ENCODE results near the gene GPR108. TPM values are rescaled to one million over a fixed set of nuclear protein-coding genes. Genes with fewer than 3 reads are reported as not detected.

Gene GPR108
- total and polyA plus RNA-seq, 2 of the 13 experiments (the other 11 are each of a cell fraction or from before 2014, with no cell fraction given), result 36.4 to 63.0 TPM

GRCh38 chr19:6752256-6753177 lies 15.1 kb upstream of the GPR108 start:
- CTCF ChIA-PET (ENCODE audit: low intra/inter-chr PET ratio, low total read pairs), result interaction anchor here (3.2 kb wide), 1 partner anchor 14 kb away, joined by 25 read pairs; the partner anchor contains the start of genes GPR108 and TRIP10
- Histone ChIP-seq H3K9me3 (ENCODE audit: low read length) (no peaks in the 10 kb centered on the region), H3K9ac (ENCODE audit: insufficient read depth, low read depth, low read length) (peak overlapping the region; percentile 80), H4K20me1 (ENCODE audit: insufficient read depth, low read length) (no peaks in the 10 kb centered on the region), H3K27ac (ENCODE audit: extremely low read length, insufficient read depth, low read length) (peak overlapping the region; percentile 95), H3K4me3 (replicated peaks in 1 of 3; ENCODE audit: insufficient read depth in 1 of 3, low read depth in 2 of 3, low read length in 3 of 3) (peak overlapping the region; percentile 55 to 82 (median 75)), H3K27me3 (ENCODE audit: control insufficient read depth in 1 of 2, insufficient read depth in 2 of 2, low read length in 2 of 2) (no peaks in the 10 kb centered on the region), H3K4me2 (ENCODE audit: low read depth, low read length) (peak overlapping the region; percentile 82), H3K36me3 (replicated peaks in 1 of 2; ENCODE audit: control insufficient read depth in 1 of 2, insufficient read depth in 2 of 2, low read length in 2 of 2) (peaks cover 8 to 25% of the 10 kb centered on the region in 2 experiments), H3K79me2 (ENCODE audit: insufficient read depth, low read length) (no peaks in the 10 kb centered on the region), H3K4me1 (ENCODE audit: insufficient read depth, low read length) (peaks cover 34% of the 10 kb centered on the region), H2AFZ (ENCODE audit: low read length) (no peak overlapping the region)
- in situ Hi-C loops (cut with HindIII; ENCODE audit: extremely low pct_ligation_motif_present, low pct_unique_long_range_greater_than_20kb) (no loop called here), intact Hi-C loops (cut with micrococcal nuclease; ENCODE audit: unreplicated experiment) (loop anchor here (1.0 to 5.0 kb wide), 3 partner anchors 14 to 110 kb away; partner anchors contain the start of gene C3)
- 17% methylated on average over 7 of the region's 50 CpGs for WGBS (ENCODE audit: low lambda C conversion rate)
- POLR2A ChIA-PET, result interaction anchor here (0.6 to 3.9 kb wide), 20 partner anchors 9 to 646 kb away, joined by 3 to 89 read pairs (median 6); partner anchors contain the start of genes C3, GPR108, TRIP10 and ZNF557
- FAIRE-seq (peak; percentile 75), ATAC-seq (peak; percentile 69), DNase-seq (ENCODE audit: low spot score) (peak; percentile 80)
- BruUV-seq (replicated peaks), result TSS peak; percentile 83
- TF ChIP-seq RCOR2 (CRISPR knock-in tag; IDR thresholded peaks at IDR 0.05) (0 out of 2 replicates have a peak, but pooled peaks have one; percentile 13), MYC (CRISPR knock-in tag; IDR thresholded peaks at IDR 0.05; ENCODE audit: borderline replicate concordance) (peak; percentile 57), CREM (IDR thresholded peaks at IDR 0.05) (peak; percentile 31; the same call in 1 of the 2 replicates), CREM (CRISPR knock-in tag; IDR thresholded peaks at IDR 0.05) (no peak), ARID5B (CRISPR knock-in tag; IDR thresholded peaks at IDR 0.05) (peak; percentile 42; the same call in 1 of the 2 replicates), TP53 (CRISPR knock-in tag; conservative IDR thresholded peaks at IDR 0.05) (no peak), ZNF382 (CRISPR knock-in tag; IDR thresholded peaks at IDR 0.05; ENCODE audit: borderline replicate concordance) (no peak), E2F1 (CRISPR knock-in tag; IDR thresholded peaks at IDR 0.05) (no peak), ZNF580 (CRISPR knock-in tag; IDR thresholded peaks at IDR 0.05; ENCODE audit: borderline replicate concordance, low read depth) (peak; percentile 44; the same call in 1 of the 2 replicates), CREB1 (IDR thresholded peaks at IDR 0.05) (no peak), CREB1 (CRISPR knock-in tag; IDR thresholded peaks at IDR 0.05) (0 out of 2 replicates have a peak, but pooled peaks have one; percentile 32), NR2F1 (CRISPR knock-in tag; IDR thresholded peaks at IDR 0.05) (peak; percentile 20 to 49; a peak in 2 of 4 replicates), PITX1 (CRISPR knock-in tag; IDR thresholded peaks at IDR 0.05) (peak; percentile 44; the same call in 1 of the 2 replicates), IRF9 (CRISPR knock-in tag; IDR thresholded peaks at IDR 0.05; ENCODE audit: borderline replicate concordance) (peak; percentile 58; the same call in 1 of the 2 replicates), SP2 (CRISPR knock-in tag; IDR thresholded peaks at IDR 0.05) (peak; percentile 48)
